Measurements from ENCODE around the gene FN3KRP. TPM values are rescaled to one million over a fixed set of nuclear protein-coding genes. Genes with fewer than 3 reads are reported as not detected.

Gene FN3KRP
- total RNA-seq, 1 donor from 2014 or later = 24.1 TPM

DNA sequence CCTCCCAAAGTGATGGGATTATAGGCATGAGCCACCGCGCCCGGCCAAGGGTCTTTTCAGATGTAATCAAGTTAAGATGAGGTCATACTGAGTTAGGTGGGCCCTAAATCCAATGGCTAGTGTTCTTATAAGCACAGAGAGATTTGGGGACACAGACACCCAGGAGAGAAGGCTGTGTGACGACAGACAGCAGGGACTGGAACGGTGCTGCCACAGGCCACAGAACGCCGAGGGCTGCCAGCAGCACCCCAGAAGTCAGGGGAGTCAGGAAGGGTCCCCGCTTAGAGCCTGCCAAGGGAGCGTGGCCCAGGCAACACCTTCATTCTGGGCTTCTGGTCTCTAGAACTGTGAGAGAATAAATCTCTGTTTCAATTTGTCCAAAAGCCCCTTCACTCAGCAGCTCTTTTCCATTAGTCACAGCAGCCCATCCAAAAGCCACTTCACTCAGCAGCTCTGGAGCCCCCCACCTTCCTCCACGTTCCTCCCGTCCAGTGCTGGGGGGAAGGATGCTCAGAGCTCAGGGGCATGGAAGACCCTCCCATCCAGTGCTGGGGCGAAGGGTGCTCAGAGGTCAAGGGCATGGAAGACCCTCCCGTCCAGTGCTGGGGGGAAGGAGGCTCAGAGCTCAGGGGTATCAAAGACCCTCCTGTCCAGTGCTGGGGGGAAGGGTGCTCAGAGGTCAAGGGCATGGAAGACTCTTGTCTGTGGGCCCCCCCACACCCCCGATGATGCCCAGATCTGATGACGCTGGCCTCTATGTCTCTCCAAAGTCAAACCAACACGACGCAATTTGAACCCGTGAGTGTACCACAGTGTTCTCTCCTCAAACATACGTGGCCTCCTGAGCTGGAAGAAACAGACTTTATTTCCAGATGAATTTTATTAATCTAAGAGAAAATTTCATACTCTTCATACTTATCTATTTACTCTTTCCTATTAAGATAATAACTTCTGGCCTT lies 29.9 kb upstream of the FN3KRP start:
- DNase-seq (ENCODE audit: low spot score in 2 of 2) (no peak), FAIRE-seq (no peak)

GRCh38 chr17:82687375-82687861 lies 29.1 kb upstream of the FN3KRP start:
- DNase-seq (ENCODE audit: low spot score in 2 of 2) (no peak), FAIRE-seq (no peak)

DNA sequence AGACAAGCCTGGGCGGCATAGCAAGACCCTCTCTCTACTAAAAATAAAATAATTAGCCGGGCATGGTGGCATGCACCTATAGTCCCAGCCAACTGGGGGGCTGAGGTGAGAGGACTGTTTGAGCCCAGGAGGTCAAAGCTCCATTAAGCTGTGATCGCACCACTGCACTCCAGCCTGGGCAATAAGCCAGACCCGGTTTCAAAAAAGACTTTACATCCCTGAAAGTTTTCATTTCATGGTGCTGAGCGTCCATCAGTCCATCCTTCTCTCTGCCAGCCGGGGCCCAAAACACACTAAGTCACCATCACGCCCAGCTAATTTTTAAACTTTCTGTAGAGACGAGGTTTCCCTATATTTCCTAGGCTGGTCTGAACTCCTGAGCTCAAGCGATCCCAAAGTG lies 28.6 kb upstream of the FN3KRP start:
- no peak for FAIRE-seq
- DNase-seq (ENCODE audit: low spot score in 2 of 2) = no peak

- no peak for DNase-seq (ENCODE audit: low spot score in 2 of 2)
- no peak for FAIRE-seq
Observed at GRCh38 chr17:82689077-82689476, 27.4 kb upstream of the FN3KRP start.

GRCh38 chr17:82690786-82691489 lies 25.6 kb upstream of the FN3KRP start:
- DNase-seq (ENCODE audit: low spot score in 2 of 2) (peak in 1 of 2 donors; percentile 72), FAIRE-seq (no peak)

GRCh38 chr17:82691714-82692113 lies 24.8 kb upstream of the FN3KRP start:
- no peak for DNase-seq (ENCODE audit: low spot score in 2 of 2)
- no peak for FAIRE-seq

DNA sequence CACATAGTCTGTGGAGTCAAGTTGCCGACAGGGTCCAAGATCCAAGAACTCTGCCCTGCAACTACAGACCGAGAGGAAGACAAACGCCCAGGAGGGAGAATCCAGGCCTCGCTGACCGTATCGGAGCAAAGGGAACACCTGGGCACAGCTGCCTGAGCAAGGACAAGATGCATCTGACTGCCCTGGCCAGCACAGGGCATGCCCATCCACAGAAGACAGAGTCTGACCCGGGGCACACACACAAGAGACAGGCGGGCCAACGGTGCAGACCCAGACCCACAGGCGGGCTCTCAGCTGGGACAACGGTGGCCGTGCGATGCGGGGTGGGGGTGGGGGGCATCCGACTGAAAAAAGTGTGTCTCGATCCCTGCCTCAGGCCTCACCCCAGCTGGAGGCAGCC lies 24.2 kb upstream of the FN3KRP start:
- no peak for FAIRE-seq
- DNase-seq (ENCODE audit: low spot score in 2 of 2) = no peak

- DNase-seq (ENCODE audit: low spot score in 2 of 2) = no peak
Observed at GRCh38 chr17:82693168-82693867, 23.2 kb upstream of the FN3KRP start.

DNA sequence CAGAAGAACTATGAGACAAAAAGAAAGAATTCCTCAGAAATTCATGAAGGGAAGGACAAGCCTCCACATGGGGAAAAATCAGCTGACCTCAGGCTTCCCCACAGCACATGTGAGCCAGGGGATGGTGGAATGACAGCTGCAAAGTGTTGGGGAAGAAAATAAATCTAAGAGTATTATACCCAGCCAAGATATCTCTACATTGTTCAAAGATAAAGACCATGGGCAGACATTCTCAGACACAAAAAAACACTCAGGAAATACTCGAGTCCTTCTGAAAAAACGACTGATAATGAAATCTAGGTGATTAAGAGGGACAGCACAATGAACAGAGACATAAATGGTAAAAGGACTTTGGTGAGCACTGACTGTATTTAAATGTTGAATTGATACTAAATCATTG lies 21.9 kb upstream of the FN3KRP start:
- DNase-seq (ENCODE audit: low spot score in 2 of 2) (no peak), FAIRE-seq (no peak)

More at GRCh38 chr17:82693168-82693867, 23.2 kb upstream of the FN3KRP start:
- FAIRE-seq = no peak

GRCh38 chr17:82696259-82696658 lies 20.2 kb upstream of the FN3KRP start:
- FAIRE-seq (no peak), DNase-seq (ENCODE audit: low spot score in 2 of 2) (no peak)

DNA sequence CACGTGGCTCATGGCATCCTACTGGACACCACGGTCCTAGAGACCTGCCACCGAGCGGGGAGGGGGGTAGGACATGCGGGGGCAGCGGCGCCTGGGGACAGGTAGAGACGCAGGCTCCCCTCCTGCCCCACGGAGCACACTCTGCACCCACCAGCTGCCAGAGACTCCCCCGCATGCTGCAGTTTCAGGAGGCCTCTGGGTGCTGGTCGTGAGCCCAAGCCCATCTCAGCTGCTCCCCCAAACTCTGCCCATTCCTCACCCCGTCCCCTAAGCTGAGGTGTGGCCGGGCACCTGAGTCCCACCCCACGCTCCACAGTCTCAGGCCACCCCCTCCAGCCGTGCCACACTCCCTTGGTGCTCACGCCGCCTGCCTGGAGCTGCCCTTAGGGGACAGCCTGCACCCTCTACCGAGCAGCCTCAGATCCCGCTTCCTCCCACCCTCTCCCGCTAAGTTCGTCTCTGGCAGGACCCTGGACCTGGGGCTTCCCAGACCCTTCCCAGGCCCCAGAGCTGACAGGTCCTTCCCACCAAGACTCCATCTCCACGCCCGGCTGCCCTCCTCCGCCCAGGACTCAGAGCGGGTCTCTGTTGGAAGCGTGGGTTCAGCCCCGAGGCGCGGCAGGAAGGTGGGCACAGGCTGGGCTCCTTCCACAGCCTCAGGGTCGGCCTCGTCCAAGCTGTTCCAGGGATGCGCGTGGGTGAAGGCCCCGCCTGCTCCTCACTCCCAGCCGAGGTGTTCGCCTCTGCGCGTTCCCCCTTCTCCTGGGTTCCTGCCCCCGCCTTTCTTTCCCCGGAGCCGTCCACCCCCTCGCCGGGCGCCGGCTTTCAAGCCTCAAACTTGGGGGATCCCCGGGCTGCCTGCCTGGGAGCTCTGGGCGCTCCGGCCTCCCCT lies 19.3 kb upstream of the FN3KRP start:
- no peak for DNase-seq (ENCODE audit: low spot score in 2 of 2)
- FAIRE-seq = no peak

GRCh38 chr17:82697808-82698064 lies 18.8 kb upstream of the FN3KRP start:
- FAIRE-seq (no peak), DNase-seq (ENCODE audit: low spot score in 2 of 2) (no peak)

DNA sequence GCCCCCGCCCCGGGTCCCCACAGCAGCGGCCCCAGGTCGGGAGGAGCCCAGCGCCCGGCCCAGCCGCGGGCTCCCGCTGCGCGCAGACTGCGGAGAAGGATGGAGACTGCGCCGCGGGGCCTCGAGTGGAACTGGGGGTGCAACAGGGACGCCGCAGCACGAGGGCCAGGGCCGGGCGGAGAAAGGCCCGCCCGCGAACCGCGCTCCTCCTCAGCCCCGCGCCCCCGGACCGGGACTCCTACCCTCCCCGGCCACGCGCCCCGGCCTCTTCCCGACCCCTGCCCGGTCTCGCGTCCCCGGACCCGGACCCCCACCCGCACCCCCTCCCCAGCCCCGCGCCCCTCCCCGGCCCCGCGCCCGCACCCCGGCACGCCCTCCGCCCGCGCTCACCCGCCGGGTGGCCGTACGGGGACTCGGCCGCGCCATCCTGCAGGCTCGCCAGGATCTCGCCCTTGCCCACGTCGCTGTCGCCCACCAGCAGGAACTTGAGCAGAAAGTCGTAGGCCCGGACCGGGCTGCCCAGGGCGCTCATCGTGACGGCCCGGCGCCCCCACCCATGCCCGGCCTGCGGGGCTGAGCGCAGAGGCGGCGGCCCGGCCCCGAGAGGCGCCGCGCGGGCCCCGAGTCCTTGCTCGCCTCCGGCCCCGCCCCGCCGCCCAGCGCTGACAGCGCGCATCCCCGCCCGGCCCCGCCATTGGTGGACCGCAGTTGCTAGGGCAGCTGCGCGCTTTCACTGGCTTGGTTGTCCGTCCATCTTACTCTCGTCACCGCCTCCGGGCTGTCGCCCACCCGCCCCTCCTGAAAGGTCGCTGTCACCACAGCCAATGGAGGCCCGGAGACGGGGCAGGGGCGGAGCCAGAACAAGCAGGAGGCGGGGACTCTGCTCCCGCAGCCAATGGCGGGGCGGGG lies 18.2 kb upstream of the FN3KRP start, which contains the start of gene RAB40B:
Gene RAB40B, minus strand, starts transcription at position 634 of the 909 bp plus-strand sequence. Its CDS starts 102 bp downstream, at position 532.
- DNase-seq (ENCODE audit: low spot score in 2 of 2) (peak; percentile 100), FAIRE-seq (no peak)

DNA sequence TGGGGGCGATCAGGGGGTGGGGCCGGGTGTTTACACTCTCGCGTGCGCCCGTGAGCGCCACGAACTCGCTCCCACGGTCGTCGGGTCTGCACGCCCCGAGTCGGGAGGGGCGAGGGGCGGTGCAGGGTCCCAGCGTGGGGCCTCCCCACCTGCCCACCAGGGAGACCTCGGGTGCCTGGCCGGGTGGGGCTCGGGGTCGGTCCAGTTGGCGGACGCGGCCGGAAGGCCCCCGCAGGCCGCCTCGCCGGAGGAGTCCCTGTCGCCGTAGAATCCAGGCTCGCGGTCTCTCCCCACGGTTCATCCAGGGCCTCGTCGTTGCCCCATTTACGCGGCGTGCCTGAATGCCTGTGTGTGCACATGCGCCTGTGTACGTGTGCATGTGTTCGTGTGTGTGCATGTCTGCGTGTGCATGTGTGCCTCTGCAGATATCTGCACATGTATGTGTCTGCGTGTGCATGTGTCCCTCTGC lies 17.5 kb upstream of the FN3KRP start:
- no peak for DNase-seq (ENCODE audit: low spot score in 2 of 2)
- FAIRE-seq = no peak

DNA sequence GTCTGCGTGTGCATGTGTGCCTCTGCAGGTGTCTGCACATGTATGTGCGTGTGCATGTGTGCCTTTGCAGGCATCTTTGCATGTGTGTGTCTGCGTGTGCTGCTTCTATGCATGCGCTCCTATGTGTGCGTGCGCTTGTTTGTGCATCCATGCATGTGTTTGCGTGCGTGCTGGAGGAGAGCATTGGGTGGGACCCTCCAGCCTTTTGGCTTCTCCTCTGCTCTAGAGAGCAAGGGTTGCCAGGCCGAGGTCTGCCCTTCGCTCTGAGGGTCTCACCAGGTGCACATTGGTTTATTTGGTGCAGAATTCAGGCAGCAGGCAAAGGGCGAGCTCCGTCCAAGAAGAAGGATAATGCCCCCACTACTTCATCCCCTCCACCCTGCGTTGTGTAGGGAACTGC lies 17.0 kb upstream of the FN3KRP start:
- FAIRE-seq (no peak), DNase-seq (ENCODE audit: low spot score in 2 of 2) (no peak)

- no peak for FAIRE-seq
- no peak for DNase-seq (ENCODE audit: low spot score in 2 of 2)
Observed at GRCh38 chr17:82702231-82702927, 14.1 kb upstream of the FN3KRP start.

DNA sequence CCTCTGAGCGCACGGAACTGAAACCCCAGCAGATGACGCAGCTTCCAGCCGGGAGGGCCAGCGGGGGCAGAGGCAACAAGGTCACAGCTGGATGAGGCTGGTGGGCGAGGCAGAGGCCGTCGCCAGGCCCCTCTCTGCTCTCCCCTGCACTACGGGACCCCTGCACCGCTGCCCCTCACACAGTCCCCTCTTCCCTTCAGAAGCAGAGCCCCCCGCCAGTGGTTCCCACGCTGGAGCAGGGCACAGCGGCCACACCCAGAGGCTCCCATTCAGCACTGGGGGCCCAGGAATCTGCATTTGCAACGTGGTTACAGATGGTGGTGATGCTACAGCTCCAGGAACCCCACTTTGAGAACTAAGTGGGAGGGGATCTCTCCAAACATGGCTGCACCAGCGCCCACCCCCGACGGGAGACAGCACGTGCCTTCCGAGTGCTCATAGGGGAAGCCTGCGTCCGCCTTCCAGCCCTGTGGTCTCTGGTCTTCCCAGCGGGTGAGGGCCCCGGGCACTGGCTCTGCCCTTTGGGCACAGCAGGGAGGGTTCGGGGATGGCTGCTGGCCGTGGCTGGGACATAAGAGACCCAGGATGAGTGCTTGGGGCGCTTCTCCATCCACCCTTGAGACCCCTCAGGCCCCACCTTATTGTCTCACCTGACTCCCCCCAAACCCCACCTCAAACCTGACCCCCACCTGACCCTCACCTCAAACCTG lies 13.3 kb upstream of the FN3KRP start:
- DNase-seq (ENCODE audit: low spot score in 2 of 2) (no peak), FAIRE-seq (no peak)

Measured in frontal cortex (tissue), 4 donors.